NCI-H1930 (cell line): ENCODE measurements around the gene NLRP14.

ENCODE experiments used
- DNase-seq, 2 experiments: peaks; one replicate each; lab custom pipeline; 2025; lab: John Stamatoyannopoulos, UW

NLRP14 gene

DNA sequence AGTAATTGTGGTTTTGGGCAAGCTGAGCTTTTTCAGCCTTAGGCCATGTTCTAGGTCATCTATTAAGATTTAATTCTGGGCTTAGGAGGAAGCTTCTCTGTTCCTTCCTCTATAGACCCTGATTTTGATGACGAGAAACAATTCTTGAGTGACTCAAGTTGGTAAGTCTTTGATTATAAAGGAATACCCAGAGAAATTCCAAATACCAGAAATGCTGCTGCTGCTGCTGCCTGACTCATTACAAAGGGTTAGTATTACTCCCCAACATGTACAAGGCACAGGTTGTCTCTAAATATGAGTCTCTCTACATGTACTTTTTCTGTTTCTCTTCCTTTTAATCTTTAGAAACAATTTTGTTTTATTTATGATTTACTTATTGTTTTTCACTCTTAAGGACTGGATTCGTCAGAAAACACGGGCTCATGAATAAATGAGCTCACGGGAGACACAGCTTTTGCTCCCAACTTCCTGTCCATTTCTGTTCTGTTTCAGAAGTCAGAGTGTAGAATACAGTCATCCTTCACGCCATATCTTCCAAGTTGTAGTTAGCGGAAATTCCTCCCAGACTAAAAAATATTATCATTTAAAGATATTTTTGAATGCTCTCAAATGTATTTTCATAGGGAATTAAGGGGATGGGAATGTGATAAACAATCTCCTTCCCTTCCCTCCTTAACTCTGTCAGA, 36.7 kb downstream of the NLRP14 start:
- DNase-seq = no peak

DNA sequence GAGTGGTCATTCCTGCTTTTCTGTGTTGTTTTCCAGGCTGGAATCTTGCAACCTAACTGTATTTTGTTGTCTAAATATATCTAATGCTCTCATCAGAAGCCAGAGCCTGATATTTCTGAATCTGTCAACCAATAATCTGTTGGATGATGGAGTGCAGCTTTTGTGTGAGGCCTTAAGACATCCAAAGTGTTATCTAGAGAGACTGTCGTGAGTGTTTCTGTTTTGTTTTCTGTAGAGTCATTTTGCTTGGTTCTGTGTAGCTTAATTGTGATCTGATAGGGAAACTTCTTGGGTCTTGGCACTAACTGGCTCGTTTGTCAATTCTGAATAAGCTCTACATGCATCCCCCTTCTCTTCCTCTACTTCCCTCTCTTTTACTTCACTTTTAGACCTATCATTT, 37.4 kb downstream of the NLRP14 start:
- no peak for DNase-seq

DNA sequence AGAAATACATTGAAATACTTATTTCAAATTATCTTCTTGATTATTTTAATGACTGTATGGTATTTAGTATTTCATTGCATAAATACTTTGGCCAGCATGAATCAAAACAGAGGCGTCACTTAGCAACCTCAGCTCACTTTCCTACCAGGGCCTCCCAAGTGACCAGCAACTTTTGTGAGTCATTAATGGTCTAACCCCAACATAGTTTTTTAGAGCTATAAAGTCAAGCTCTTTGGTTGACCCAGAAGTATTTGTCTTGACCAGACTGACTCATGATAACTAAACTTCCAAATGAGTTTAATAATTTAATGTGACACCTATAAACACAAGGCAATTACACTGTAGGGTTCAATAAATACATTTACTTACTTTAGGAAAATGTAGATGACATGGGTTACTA, 40.6 kb downstream of the NLRP14 start:
- DNase-seq = no peak

DNA sequence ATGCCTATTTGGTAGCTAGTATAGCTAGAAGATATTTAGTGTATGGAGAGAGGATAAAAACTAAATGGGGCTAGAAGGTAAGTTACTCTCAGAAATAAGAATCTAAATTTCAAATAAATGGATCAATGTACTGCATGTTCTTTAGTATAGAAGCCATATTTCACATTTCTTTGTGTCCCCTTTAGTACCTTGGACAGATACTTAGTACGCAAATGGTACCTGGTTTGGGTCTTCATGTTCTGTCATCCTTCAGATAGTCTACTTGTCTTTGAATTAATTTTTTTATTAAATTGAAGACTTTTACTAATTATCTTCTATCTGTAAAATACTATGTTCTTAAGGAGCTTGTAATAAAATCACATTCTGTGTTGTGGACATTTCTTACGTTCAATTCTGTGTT, 42.3 kb downstream of the NLRP14 start:
- no peak for DNase-seq

DNA sequence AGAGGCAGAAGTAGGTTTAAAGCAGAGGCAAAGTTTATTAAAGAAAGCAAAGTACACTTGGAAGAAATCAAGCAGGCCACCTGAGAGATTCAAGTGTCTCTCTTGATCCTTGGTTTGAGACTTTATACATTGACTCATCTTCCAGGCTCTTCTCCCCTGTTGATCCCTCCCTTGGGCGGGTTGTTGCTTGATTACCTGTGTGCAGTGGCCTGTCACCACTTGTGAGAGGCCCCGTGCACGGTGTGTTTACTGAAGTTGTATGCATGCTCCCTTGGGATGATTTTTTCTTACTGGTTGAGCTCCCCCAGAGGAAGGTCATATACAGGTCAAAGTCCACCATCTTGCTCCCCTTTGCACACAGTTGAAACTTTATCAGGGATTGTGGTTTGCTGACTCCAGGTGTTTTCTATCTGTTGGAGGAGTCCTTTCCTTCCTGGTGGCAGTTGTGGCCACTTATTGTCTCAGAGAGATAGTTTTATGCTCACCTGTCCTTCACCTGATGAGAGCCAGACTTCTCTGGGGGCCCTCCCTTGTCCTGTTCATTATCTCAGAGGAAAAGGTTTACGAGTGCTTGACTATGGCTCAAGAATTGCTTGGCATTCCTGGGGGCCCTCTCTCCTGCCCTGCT, 52.2 kb downstream of the NLRP14 start:
- peak; percentile 29 to 63 for DNase-seq

DNA sequence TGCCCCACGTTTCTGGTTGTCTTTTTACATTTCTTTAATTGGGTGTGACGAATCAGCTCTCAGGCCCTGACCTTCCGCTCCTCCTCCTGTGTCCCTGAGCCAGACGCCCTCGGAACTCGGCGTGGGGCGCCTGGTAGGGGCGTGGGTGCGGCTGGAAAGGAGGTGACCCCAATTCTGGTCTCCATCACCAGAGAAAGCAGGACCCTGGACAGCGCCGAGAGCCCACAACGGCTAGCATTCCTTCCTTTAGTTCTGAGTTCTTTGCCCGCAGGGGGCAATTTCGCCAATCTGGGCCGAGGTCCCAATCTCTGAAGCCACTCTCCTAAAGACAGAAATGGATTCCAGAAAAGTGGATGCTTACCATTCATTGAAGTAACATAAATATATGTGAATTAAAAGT, 56.8 kb downstream of the NLRP14 start:
- DNase-seq = no peak

DNA sequence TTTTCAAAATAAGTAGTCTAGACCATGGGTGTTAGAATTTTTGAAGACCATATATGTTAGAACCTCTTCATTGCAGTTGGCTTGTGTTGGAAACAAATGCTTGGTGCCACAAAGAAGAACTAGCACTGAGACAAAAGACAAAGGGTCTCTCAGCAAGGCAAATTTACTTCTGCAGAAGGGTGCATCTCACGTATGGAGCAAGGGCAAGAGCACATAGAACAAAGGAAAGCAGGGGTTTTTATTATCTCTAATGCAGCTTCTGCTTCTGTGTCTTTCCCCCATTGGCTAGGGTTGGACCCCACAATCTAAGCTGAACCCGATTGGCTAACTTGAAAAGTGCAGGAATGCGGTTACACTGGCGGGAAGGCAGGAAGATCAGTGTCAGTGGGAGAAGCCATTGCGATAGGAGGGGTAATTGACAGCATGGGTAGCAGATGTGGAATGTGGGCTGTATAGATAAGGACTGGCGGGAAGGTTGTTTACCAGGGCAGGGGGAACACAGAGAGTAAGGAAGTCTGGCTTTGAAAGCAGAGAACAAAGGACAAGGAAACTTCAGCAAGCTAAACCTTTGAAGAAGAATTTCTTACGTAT, 59.4 kb downstream of the NLRP14 start:
- DNase-seq = no peak

DNA sequence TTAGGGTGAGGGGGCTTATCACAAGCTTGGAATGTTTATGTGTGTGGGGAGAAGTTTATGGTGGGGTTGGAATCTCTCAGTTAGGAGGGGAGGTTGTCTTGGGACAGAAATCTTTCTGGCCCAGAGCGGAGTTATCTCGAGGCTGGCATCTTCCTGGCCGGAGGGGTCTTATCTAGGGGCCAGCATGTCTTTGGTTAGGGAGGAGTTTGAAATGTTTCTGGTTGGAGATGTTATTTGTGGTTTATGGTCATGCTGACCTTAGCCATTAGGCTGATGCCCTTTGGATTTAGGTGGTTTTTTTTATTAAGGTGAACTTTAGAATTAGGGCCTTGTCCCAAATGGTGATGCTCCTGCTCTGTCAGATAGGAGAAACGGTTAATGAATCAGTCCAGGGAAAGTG, 60.6 kb downstream of the NLRP14 start:
- no peak for DNase-seq

DNA sequence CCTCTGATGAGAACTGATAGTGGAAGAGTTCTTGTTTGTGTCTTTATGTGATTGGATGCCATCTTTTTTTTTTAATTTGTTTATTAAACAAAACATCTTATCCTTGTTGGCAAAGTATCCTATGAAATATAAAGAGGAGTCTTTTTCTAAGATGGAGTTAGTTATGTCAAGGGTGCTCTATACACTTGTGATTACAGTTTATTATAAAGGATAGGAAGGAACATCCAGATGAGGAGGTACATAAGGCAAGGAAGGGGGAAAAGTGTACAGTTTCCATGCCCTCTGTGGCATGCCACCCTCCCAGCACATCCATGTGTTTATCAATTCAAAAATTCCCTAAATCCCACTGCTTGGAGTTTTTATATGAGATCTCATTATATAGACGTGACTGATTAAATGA, 61.2 kb downstream of the NLRP14 start:
- no peak for DNase-seq

DNA sequence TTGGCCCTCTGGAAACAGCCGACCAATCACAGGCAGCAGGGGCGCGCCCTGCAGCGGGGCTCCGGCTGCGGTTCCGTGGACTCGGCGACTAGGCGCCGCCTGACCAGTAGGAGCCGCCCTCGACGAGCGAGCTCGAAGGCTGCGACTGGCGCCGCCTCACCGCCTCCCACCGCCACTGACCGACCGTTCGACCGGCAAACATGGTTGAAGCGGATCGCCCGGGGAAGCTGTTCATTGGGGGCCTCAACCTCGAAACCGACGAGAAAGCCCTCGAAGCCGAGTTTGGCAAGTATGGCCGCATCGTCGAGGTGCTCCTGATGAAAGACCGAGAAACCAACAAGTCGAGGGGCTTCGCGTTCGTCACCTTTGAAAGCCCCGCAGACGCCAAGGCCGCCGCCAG, 68.6 kb downstream of the NLRP14 start, which contains the start of gene RBMXL2:
Gene RBMXL2, plus strand, starts transcription at position 78 of the 400 bp plus-strand sequence. Its CDS starts 123 bp downstream, at position 201.
- DNase-seq = no peak

DNA sequence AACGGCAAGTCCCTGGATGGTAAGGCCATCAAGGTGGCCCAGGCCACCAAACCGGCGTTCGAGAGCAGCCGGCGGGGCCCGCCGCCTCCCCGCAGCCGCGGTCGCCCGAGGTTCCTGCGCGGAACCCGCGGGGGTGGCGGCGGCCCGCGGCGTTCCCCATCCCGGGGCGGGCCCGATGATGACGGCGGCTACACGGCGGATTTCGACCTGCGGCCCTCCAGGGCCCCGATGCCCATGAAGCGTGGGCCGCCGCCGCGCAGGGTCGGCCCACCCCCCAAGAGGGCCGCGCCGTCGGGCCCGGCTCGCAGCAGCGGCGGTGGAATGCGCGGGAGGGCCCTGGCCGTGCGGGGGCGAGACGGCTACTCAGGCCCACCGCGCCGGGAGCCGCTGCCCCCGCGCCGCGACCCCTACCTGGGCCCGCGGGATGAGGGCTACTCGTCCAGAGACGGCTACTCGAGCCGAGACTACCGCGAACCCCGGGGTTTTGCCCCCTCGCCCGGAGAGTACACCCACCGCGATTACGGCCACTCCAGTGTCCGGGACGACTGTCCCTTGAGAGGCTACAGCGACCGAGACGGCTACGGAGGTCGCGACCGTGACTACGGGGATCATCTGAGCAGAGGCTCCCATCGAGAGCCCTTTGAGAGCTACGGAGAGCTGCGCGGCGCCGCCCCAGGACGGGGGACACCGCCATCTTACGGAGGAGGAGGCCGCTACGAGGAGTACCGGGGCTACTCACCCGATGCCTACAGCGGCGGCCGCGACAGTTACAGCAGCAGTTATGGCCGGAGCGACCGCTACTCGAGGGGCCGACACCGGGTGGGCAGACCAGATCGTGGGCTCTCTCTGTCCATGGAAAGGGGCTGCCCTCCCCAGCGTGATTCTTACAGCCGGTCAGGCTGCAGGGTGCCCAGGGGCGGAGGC, 69.3 kb downstream of the NLRP14 start:
- DNase-seq = no peak

DNA sequence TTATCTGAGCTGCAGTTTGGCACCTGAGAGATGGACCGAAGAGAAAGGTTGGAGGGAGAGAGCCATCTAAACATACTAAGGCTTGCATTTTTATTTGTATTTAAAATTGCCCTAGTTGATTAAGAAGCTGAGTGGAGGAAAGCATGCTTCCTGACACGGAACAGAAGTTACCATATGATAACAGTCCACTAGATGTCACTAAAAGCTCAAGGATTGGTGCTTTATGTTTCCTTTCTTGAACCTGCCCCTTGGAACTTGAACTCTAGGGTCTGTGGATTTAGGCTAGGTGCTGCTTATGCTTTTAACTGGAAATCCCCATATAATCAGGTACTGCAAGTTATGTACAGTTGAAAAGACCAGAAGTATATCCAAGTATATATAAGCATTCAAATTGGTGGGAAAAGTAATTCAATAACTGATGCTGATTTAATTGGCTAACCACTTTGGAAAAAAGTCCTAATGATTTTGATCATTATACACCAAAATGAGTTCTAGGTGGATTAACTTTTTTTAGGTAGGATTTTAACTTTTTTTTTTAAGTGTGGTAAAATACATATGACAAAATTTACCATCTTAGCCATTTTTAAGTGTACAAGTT, 78.1 kb downstream of the NLRP14 start:
- DNase-seq = peak; percentile 60 to 64

DNA sequence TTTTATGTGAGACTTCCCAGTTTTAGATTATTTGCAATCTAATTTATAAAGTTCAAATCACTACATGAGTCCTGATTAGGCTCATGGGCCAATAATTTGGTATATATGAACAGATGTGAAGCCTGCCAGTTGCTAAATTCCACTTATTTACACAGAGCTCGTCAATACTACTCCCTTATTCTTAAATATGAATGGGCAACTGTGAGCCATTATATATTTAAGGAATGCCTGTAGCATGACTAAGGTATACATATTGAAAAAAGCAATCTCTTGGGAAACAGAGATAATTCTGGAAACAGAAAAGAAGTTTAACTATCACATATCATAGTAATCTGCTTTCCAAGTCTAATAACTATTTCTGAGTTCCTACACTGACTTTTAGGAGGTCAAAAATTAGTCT, 95.5 kb downstream of the NLRP14 start:
- DNase-seq = no peak

DNA sequence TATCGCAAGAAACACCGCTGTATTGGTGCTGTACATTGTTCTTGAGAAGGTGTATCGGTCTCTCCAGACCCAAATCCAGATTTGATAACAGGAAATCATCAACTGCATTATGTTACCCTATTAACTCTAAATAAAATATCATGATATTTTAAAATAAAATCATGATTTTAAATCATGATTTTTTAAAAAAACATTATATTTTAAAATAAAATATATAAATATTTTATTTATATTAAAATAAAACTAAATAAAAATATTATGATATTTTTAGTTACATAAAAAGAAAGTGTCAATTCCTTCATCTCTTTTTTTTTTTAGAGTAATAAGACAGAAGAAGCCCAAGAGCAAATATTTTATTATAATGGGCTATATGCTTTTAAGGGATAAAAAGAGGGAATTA, 96.1 kb downstream of the NLRP14 start:
- DNase-seq = no peak
